GM12878 (cell line): ENCODE data around the gene GJD3. TPM values are rescaled to one million over a fixed set of nuclear protein-coding genes. Genes with fewer than 3 reads are reported as not detected.

Source experiments
- ATF3 ChIP-seq: IDR thresholded peaks from 2 replicates; pipeline ENCODE4 v1.6.1; 2011; ENCODE audit warnings: low read depth, mild to moderate bottlenecking, low read length, moderate library complexity, borderline replicate concordance; ENCODE audit errors: extremely low read depth
- BCL3 ChIP-seq: IDR thresholded peaks from 2 replicates; pipeline ENCODE4 v1.6.1; 2011; ENCODE audit warnings: borderline replicate concordance, low read depth, mild to moderate bottlenecking, moderate library complexity, low read length; ENCODE audit not compliant: insufficient read depth, poor library complexity, severe bottlenecking
- CBX3 ChIP-seq: fragments of 200-600 bp; sonication (generic); IDR thresholded peaks from 2 replicates; pipeline ENCODE4 v1.6.1; 2016; ENCODE audit warnings: low read depth, borderline replicate concordance
- DPF2 ChIP-seq: fragments of 450-650 bp; IDR thresholded peaks from 2 replicates; pipeline ENCODE4 v1.6.1; 2017; ENCODE audit warnings: mild to moderate bottlenecking
- ELK1 ChIP-seq: IDR thresholded peaks from 2 replicates; pipeline ENCODE4 v1.6.1; 2012; ENCODE audit warnings: low read depth, low read length, improper control_type of control experiment
- ETV6 ChIP-seq, 2 experiments: fragments of 450-650 bp in 1 of 2; IDR thresholded peaks in 1 of 2; conservative IDR thresholded peaks in 1 of 2; 2 replicates each; pipeline ENCODE4 v1.6.1; 2014; ENCODE audit warnings: antibody characterized with exemption in 1 of 2, borderline replicate concordance in 1 of 2, low read depth in 1 of 2, mild to moderate bottlenecking in 1 of 2, moderate library complexity in 1 of 2
- FOXM1 ChIP-seq: IDR thresholded peaks from 2 replicates; pipeline ENCODE4 v1.6.1; 2012; ENCODE audit warnings: low read depth, mild to moderate bottlenecking, inconsistent platforms, low read length, moderate library complexity
- HDAC2 ChIP-seq: fragments of 200-600 bp; sonication (generic); IDR thresholded peaks from 2 replicates; pipeline ENCODE4 v1.6.1; 2017
- IRF5 ChIP-seq: fragments of 450-650 bp; IDR thresholded peaks from 2 replicates; pipeline ENCODE4 v1.6.1; 2017; ENCODE audit warnings: borderline replicate concordance
- NFXL1 ChIP-seq: fragments of 450-650 bp; IDR thresholded peaks from 2 replicates; pipeline ENCODE4 v1.6.1; 2017; ENCODE audit warnings: antibody characterized with exemption, mild to moderate bottlenecking, borderline replicate concordance
- PAX5 ChIP-seq: IDR thresholded peaks from 2 replicates; pipeline ENCODE4 v1.6.1; 2011; ENCODE audit warnings: low read depth, low read length, borderline replicate concordance
- SMARCA5 ChIP-seq: fragments of 450-650 bp; IDR thresholded peaks from 2 replicates; pipeline ENCODE4 v1.6.1; 2017; ENCODE audit warnings: mild to moderate bottlenecking
- SMC3 ChIP-seq: IDR thresholded peaks from 2 replicates; pipeline ENCODE4 v1.6.1; 2011; ENCODE audit warnings: low read length, improper control_type of control experiment, borderline replicate concordance
- TARDBP ChIP-seq: IDR thresholded peaks from 2 replicates; pipeline ENCODE4 v1.6.1; 2016; ENCODE audit warnings: borderline replicate concordance
- YBX1 ChIP-seq: fragments of 450-650 bp; IDR thresholded peaks from 2 replicates; pipeline ENCODE4 v1.6.1; 2016; ENCODE audit warnings: antibody characterized with exemption
- ZBTB11 ChIP-seq: fragments of 450-650 bp; formaldehyde crosslinking; IDR thresholded peaks from 2 replicates; pipeline ENCODE4 v1.5.0; 2022; ENCODE audit warnings: mild to moderate bottlenecking, missing genetic modification characterization
- ZBTB33 ChIP-seq: fragments of 450-650 bp; IDR thresholded peaks from 2 replicates; pipeline ENCODE4 v1.6.1; 2017; ENCODE audit warnings: mild to moderate bottlenecking
- ZZZ3 ChIP-seq: IDR thresholded peaks from 2 replicates; pipeline ENCODE4 v1.6.1; 2011; ENCODE audit warnings: low read depth; ENCODE audit not compliant: control insufficient read depth, insufficient read length
- polyA plus RNA-seq, 11 experiments: library from polyadenylated mRNA; depleted of rRNA in 4 of 11; unstranded in 6 of 11; stranded (reverse) in 5 of 11; fragments of >200 nt; fragmentation: Nextera tagmentation in 4 of 11; fragmentation: Illumina TruSeq in 1 of 11; extraction: Ambion mirVana in 4 of 11; extraction: Trizol in 1 of 11; gene quantifications; 1 replicate in 1 of 11; 2 replicates in 10 of 11; pipeline versions ENCODE4 v1.2.1 to v1.2.3, GENCODE V29; 2011 to 2016; ENCODE audit warnings: inconsistent platforms in 2 of 11, missing spikeins in 2 of 11, low read depth in 1 of 11
- total RNA-seq, 4 experiments: library from RNA; depleted of rRNA in 3 of 4; stranded (reverse); fragments of >200 nt in 3 of 4; fragmentation: Illumina TruSeq in 1 of 4; extraction: Trizol in 1 of 4; gene quantifications; 2 replicates each; pipeline versions ENCODE4 v1.2.1 to v1.2.3, GENCODE V29; 2013 to 2021

GJD3 gene
- total and polyA plus RNA-seq, 10 of the 15 experiments (the other 5 are each of a cell fraction or from before 2014, with no cell fraction given), result 1.6 TPM; not detected in 9

- no peak for TF ChIP-seq ATF3
- TF ChIP-seq ZBTB33, result no peak
- TF ChIP-seq YBX1, result 0 out of 2 replicates have a peak, but pooled peaks have one; percentile 74
- TF ChIP-seq HDAC2, result no peak
- TF ChIP-seq ZBTB11 (CRISPR knock-in tag), result no peak
- TF ChIP-seq NFXL1, result no peak
- no peak for TF ChIP-seq ZZZ3
- TF ChIP-seq ELK1, result no peak
- TF ChIP-seq PAX5, result no peak
- no peak for TF ChIP-seq ETV6 (conservative IDR thresholded peaks at IDR 0.05 in 1 of 2, IDR thresholded peaks at IDR 0.05 in 1 of 2; ENCODE audit: borderline replicate concordance in 1 of 2, low read depth in 1 of 2)
- TF ChIP-seq SMARCA5, result peak; percentile 53; the same call in 1 of the 2 replicates
- no peak for TF ChIP-seq DPF2
- peak; percentile 95 for TF ChIP-seq SMC3
- no peak for TF ChIP-seq FOXM1
- TF ChIP-seq CBX3, result no peak
- no peak for TF ChIP-seq BCL3
- no peak for TF ChIP-seq IRF5
- TF ChIP-seq TARDBP, result no peak
Observed at GRCh38 chr17:40358323-40359038, 6.1 kb downstream of the GJD3 start (continued).
